KMS-11 (cell line): Measurements from ENCODE around the gene MARK2.
A peak's percentile ranks its signal among the peaks of the same experiment; 100 is the strongest.

Source experiments
- H2AFZ ChIP-seq: fragments of 200-600 bp; sonication (generic); 2 replicates; pipeline ENCODE4 v1.6.1; 2016; ENCODE audit warnings: antibody characterized with exemption, mixed run types, low read depth
- H3K27ac ChIP-seq: fragments of 200-600 bp; sonication (generic); 2 replicates; pipeline ENCODE4 v1.6.1; 2016; ENCODE audit warnings: mild to moderate bottlenecking, mixed run types
- H3K27me3 ChIP-seq: fragments of 200-600 bp; sonication (generic); 2 replicates; pipeline ENCODE4 v1.6.1; 2017; ENCODE audit warnings: mild to moderate bottlenecking, low read depth, mixed run types, moderate library complexity; ENCODE audit not compliant: insufficient read depth
- H3K36me3 ChIP-seq: fragments of 200-600 bp; sonication (generic); 2 replicates; pipeline ENCODE4 v1.6.1; 2017; ENCODE audit warnings: mild to moderate bottlenecking, mixed run types; ENCODE audit not compliant: insufficient read depth
- H3K4me1 ChIP-seq: fragments of 200-600 bp; sonication (generic); 2 replicates; pipeline ENCODE4 v1.6.1; 2016; ENCODE audit warnings: mild to moderate bottlenecking, low read depth, mixed run types; ENCODE audit not compliant: poor library complexity, severe bottlenecking
- H3K4me2 ChIP-seq: fragments of 200-600 bp; sonication (generic); 2 replicates; pipeline ENCODE4 v1.7.0; 2016; ENCODE audit warnings: mild to moderate bottlenecking, mixed run types
- H3K4me3 ChIP-seq: fragments of 200-600 bp; sonication (generic); IDR thresholded peaks from 2 replicates; pipeline ENCODE4 v1.6.1; 2017; ENCODE audit warnings: low read depth, low read length, mixed read lengths; ENCODE audit not compliant: insufficient read depth
- H3K79me2 ChIP-seq: fragments of 200-600 bp; sonication (generic); 2 replicates; pipeline ENCODE4 v1.6.1; 2016; ENCODE audit warnings: low read depth, mixed run types; ENCODE audit not compliant: insufficient read depth
- H3K9ac ChIP-seq: fragments of 200-600 bp; sonication (generic); 2 replicates; pipeline ENCODE4 v1.6.1; 2016; ENCODE audit warnings: mild to moderate bottlenecking, mixed run types
- H4K20me1 ChIP-seq: fragments of 200-600 bp; sonication (generic); 2 replicates; pipeline ENCODE4 v1.6.1; 2016; ENCODE audit warnings: mild to moderate bottlenecking, mixed run types; ENCODE audit not compliant: insufficient read depth
- TF ChIP-seq, protein P1 (sequence below): fragments of 200-600 bp; sonication (generic); conservative IDR thresholded peaks from 2 replicates; pipeline ENCODE4 v1.6.1; 2017; ENCODE audit warnings: low read depth, mild to moderate bottlenecking, antibody characterized with exemption, low read length, moderate library complexity, mixed read lengths

Gene MARK2

DNA sequence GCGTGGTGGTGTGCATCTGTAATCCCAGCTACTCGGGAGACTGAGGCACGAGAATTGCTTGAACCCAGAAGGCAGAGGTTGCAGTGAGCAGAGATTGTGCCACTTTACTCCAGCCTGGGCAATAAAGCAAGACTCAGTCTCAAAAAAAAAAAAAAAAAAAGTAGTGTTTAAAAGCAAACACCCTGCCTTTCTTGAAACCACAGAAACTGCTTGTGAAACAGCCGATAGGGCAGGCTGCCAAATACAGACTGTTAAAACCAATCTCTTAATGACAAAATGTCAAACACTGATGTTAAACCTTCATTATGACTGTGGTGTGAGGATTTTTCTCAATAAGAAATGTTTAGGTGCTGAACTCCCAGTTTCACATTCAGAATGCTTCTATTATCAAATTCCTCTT, 27.3 kb downstream of the MARK2 start:
- peak overlapping the region; percentile 51 for H3K4me2 ChIP-seq
- H3K36me3 ChIP-seq, result no peaks in the 10 kb centered on the region; the same call in 1 of the 2 replicates
- TF ChIP-seq, protein P1, sequence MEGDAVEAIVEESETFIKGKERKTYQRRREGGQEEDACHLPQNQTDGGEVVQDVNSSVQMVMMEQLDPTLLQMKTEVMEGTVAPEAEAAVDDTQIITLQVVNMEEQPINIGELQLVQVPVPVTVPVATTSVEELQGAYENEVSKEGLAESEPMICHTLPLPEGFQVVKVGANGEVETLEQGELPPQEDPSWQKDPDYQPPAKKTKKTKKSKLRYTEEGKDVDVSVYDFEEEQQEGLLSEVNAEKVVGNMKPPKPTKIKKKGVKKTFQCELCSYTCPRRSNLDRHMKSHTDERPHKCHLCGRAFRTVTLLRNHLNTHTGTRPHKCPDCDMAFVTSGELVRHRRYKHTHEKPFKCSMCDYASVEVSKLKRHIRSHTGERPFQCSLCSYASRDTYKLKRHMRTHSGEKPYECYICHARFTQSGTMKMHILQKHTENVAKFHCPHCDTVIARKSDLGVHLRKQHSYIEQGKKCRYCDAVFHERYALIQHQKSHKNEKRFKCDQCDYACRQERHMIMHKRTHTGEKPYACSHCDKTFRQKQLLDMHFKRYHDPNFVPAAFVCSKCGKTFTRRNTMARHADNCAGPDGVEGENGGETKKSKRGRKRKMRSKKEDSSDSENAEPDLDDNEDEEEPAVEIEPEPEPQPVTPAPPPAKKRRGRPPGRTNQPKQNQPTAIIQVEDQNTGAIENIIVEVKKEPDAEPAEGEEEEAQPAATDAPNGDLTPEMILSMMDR, result no peak
- no peaks in the 10 kb centered on the region for H3K27me3 ChIP-seq
- H3K27ac ChIP-seq, result peak overlapping the region; percentile 57; the same call in 1 of the 2 replicates
- H3K9ac ChIP-seq, result no peak overlapping the region; the same call in 1 of the 2 replicates
- no peak overlapping the region for H2AFZ ChIP-seq
- no peak overlapping the region for H3K4me3 ChIP-seq
- peaks cover 92% of the 10 kb centered on the region for H3K4me1 ChIP-seq
- peaks cover 56% of the 10 kb centered on the region for H3K79me2 ChIP-seq
- H4K20me1 ChIP-seq, result peaks cover 11% of the 10 kb centered on the region; the same call in 1 of the 2 replicates

DNA sequence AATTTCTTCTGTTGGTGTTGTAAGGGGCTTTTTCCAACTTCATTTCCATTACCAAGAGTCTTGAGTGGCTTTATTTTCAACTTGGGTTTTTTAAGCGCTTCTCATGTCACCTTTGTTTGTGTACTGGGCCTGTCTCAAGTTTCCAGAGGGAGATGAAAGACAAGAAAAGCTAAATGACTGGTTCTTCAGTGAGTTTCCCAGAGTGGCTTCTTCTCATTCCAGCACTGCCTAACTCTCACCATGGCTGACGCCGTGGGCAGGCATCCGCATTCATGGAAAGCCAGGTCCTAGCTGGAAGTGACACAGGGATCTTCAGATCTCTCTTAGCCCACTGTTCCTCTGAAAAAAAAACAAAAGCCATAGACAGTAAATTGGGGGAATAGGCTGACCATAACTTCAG, 28.6 kb downstream of the MARK2 start:
- no peak overlapping the region for H3K4me3 ChIP-seq
- H3K27ac ChIP-seq, result peak overlapping the region; percentile 57; the same call in 1 of the 2 replicates
- TF ChIP-seq, protein P1, result no peak
- peak overlapping the region; percentile 51 for H3K4me2 ChIP-seq
- H3K4me1 ChIP-seq, result peaks cover 97% of the 10 kb centered on the region
- no peak overlapping the region for H3K9ac ChIP-seq
- no peak overlapping the region for H2AFZ ChIP-seq
- no peaks in the 10 kb centered on the region for H3K36me3 ChIP-seq
- no peaks in the 10 kb centered on the region for H3K27me3 ChIP-seq
- H4K20me1 ChIP-seq, result peaks cover 11% of the 10 kb centered on the region; the same call in 1 of the 2 replicates
- H3K79me2 ChIP-seq, result peaks cover 57% of the 10 kb centered on the region

DNA sequence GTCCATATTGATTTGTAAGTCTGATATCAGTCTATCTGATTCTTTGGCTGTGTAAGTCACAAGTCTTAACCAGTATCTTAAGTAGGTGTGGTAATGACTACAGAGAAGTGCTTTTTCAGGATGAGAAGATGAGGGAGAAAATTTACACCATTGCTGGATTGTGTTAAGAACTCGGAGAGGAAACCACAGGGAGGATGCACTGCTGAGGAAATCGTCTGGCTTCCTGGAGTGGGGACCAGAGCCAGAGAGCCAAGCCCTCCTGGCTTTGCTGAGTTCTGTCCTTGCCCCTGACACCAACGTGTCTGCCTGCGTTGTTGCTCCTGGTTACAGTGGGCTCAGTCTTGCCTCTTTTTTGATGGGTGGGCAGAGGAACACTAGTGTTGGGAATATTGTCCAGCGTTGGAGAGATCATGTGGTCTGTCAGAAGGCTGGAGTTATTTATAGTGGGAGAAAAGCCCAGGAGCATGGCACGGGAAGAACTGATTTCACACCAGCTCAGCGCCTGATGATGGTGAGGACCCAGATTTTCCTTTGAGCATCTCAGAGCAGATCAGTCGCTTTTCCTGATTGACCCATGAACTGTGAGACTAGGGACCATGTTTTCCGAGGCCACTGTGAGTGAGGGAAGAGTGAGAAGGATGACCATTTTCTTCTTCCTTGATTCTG, 29.6 kb downstream of the MARK2 start:
- no peak overlapping the region for H3K27ac ChIP-seq

DNA sequence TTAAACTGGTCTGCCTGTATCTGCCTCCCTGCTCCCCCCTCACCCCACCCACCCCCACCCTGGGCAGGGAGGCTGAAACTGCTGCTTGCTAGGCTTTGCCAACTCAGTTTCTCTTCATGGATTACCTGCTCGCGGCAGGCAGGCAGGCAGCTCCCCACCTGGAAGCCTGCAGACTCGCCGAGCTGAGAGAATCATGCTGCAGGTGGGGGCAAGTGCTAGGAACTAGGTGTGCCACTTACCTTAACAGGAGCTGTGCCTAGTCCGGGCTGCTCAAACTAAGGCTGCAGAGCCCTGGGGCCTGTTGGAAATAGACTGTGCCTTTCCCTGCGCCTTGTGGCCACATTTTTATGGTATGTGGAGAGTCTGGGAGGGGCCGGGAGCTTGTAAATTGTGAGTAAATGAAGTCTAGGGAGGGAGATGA, 30.3 kb downstream of the MARK2 start:
- H3K79me2 ChIP-seq, result peaks cover 71% of the 10 kb centered on the region
- no peak overlapping the region for H3K4me2 ChIP-seq
- peaks cover 11% of the 10 kb centered on the region; the same call in 1 of the 2 replicates for H4K20me1 ChIP-seq
- no peak overlapping the region for H3K9ac ChIP-seq
- H3K36me3 ChIP-seq, result no peaks in the 10 kb centered on the region
- H2AFZ ChIP-seq, result no peak overlapping the region
- H3K27me3 ChIP-seq, result no peaks in the 10 kb centered on the region
- peaks cover 89% of the 10 kb centered on the region for H3K4me1 ChIP-seq
- TF ChIP-seq, protein P1, result no peak
- H3K4me3 ChIP-seq, result no peak overlapping the region
- no peak overlapping the region for H3K27ac ChIP-seq

More for the DNA sequence above, 29.6 kb downstream of the MARK2 start:
- Histone ChIP-seq H3K79me2 (peaks cover 64% of the 10 kb centered on the region), H2AFZ (no peak overlapping the region), H3K9ac (no peak overlapping the region), H3K4me1 (peaks cover 96% of the 10 kb centered on the region), H3K36me3 (no peaks in the 10 kb centered on the region), H3K4me2 (peak overlapping the region; percentile 29; the same call in 1 of the 2 replicates), H3K4me3 (no peak overlapping the region), H4K20me1 (peaks cover 11% of the 10 kb centered on the region; the same call in 1 of the 2 replicates), H3K27me3 (no peaks in the 10 kb centered on the region)
- TF ChIP-seq, protein P1, result no peak
